Vagina (tissue), 2 donors: ENCODE data around the gene DDR2.

Experiments used
- CTCF ChIP-seq, 3 experiments: fragments of 450-650 bp in 2 of 3; fragments of 200-600 bp in 1 of 3; sonication (generic) in 1 of 3; IDR thresholded peaks; one replicate each; pipeline ENCODE4 v1.5.1; 2017 to 2019; ENCODE audit warnings: antibody characterized with exemption in 3 of 3, mild to moderate bottlenecking in 2 of 3, moderate library complexity in 2 of 3
- POLR2A ChIP-seq, 2 donors: fragments of 450-650 bp; IDR thresholded peaks; one replicate each; pipeline ENCODE4 v1.6.1; 2017; ENCODE audit warnings: antibody characterized with exemption in 2 of 2, mild to moderate bottlenecking in 2 of 2, moderate library complexity in 2 of 2
- POLR2AphosphoS5 ChIP-seq, 2 donors: sonication (generic); formaldehyde crosslinking; IDR thresholded peaks; one replicate each; pipeline ENCODE4 v1.9.0; 2017; ENCODE audit warnings: antibody characterized with exemption in 2 of 2, mild to moderate bottlenecking in 2 of 2, low read depth in 1 of 2; ENCODE audit not compliant: insufficient read depth in 1 of 2

- no peak for TF ChIP-seq CTCF (IDR thresholded peaks at IDR 0.05)
- TF ChIP-seq POLR2A (IDR thresholded peaks at IDR 0.05): no peak
- no peak for TF ChIP-seq POLR2AphosphoS5 (IDR thresholded peaks at IDR 0.05; ENCODE audit: insufficient read depth in 1 of 2, low read depth in 1 of 2)
Measured at GRCh38 chr1:162733336-162733590, 101.0 kb downstream of the DDR2 start.
